SJCRH30 (cell line): Measurements from ENCODE around the gene SERP1. TPM values are rescaled to one million over a fixed set of nuclear protein-coding genes. Genes with fewer than 3 reads are reported as not detected.

Experiments used
- total RNA-seq: library from RNA; depleted of rRNA; stranded (reverse); fragments of >200 nt; shearing (Covaris generic); gene quantifications from 2 replicates; pipeline ENCODE4 v1.2.3, GENCODE V29; 2014; rRNA removed

Gene SERP1
- total RNA-seq, 1 experiment from 2014 or later = 80.3 TPM

Other genes with a start within 250 kb of the SERP1 start
- gene TSC22D2, start 138.2 kb downstream of the SERP1 start, total RNA-seq = 37.1 and 44.5 TPM in 2 replicates
- 130 and 139 TPM in 2 replicates for gene EIF2A, start 291 bp upstream of the SERP1 start, total RNA-seq
- gene SELENOT, start 56.8 kb upstream of the SERP1 start, total RNA-seq = 121 and 133 TPM in 2 replicates
- gene ERICH6, start 157.4 kb upstream of the SERP1 start, total RNA-seq = not detected in 2 replicates
- 33.0 and 36.4 TPM in 2 replicates for gene SIAH2, start 216.7 kb upstream of the SERP1 start, total RNA-seq